NCI-H69 (cell line): ENCODE measurements around the gene FLYWCH1.

Experiments used
- DNase-seq: peaks from one replicate; lab custom pipeline; 2025; lab: John Stamatoyannopoulos, UW

FLYWCH1 gene

DNA sequence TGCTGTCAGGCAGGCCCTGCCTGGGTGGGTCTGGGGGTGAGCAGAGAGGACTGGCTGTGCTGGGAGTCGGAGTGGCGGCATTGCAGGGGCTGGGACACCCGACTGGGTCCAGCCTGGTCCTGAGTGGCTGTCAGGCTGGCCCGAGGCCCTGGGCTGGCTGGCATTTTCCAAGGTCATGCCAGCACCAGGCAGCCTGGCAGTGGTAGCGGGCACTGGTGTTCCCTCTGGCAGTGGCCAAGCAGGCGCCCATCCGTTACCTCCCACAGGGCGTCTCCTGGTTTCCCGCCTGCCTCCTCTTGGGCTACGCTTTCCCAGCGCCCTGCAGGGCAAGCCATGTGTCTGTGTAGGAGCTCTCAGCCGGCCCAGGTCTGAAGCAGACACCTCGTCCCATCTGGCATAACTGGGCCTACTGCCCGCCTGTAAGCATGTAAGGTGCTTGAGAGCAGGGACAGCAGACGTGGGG lies 74.2 kb downstream of the FLYWCH1 start:
- peak; percentile 97 for DNase-seq

GRCh38 chr16:2986623-2987188 lies 75.0 kb downstream of the FLYWCH1 start:
- peak; percentile 93 for DNase-seq

DNA sequence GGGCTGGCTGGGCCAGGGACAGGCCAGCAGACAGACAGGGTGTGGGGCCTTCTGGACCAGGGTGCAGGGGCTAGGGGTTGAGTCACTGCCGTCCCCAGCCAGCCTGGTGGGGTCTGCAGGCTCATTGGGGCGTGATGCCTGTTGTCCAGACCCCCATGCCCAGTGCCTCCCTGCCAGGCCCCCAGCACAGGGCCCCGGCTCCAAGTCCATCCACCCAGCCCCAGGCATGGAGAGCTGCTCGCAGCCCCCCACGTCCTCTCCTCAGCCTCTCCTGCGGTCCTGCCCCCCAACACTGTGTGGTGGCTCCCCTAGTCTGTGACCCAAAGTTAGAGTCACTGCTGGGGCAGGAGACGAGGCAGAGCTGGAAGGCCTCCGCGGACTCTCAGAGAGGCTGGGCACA lies 75.6 kb downstream of the FLYWCH1 start:
- no peak for DNase-seq

DNA sequence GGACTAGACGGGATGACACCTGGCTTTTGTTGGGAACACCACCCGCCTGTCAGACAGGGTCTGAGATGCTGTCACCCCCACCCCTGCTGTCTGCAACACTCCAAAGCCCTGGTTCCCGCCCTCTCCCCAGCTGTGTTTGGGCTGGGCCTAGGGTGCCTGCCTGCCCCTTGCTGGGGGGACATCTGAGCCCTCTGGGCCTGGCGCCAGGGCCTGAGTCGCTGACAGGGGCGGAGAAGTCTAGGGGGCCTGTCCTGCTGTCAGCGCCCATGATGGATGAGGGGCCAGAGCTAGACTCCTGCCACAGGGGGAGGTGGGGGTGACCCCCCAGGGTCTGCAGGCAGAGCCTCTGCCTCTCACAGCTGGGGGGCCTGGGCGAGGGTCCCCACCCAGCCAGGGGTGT lies 76.1 kb downstream of the FLYWCH1 start:
- peak; percentile 98 for DNase-seq

GRCh38 chr16:2988590-2989099 lies 76.9 kb downstream of the FLYWCH1 start:
- DNase-seq: peak; percentile 75

DNA sequence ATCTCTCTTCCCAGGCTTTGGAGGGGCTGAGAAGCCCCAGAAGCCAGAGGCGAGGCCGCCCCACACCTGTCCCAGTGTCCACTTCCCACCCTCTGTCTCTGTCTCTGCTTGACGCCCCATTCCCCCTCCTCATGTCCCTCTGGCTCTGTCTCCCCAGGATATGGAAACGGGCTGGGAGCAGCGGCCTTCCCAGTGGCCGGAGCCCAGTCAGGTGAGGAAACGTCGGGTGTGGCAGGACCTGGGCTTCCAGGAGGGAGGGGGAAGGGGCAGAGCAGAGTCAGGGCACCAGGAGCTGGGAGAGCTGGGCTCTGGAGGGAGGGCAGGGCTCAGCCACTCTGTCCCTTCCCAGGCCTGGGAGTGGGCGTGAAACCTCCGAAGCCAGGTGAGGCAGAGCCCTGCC lies 79.2 kb downstream of the FLYWCH1 start:
- DNase-seq: no peak

- DNase-seq: no peak
Measured at GRCh38 chr16:2991566-2992261, 80.0 kb downstream of the FLYWCH1 start.

DNA sequence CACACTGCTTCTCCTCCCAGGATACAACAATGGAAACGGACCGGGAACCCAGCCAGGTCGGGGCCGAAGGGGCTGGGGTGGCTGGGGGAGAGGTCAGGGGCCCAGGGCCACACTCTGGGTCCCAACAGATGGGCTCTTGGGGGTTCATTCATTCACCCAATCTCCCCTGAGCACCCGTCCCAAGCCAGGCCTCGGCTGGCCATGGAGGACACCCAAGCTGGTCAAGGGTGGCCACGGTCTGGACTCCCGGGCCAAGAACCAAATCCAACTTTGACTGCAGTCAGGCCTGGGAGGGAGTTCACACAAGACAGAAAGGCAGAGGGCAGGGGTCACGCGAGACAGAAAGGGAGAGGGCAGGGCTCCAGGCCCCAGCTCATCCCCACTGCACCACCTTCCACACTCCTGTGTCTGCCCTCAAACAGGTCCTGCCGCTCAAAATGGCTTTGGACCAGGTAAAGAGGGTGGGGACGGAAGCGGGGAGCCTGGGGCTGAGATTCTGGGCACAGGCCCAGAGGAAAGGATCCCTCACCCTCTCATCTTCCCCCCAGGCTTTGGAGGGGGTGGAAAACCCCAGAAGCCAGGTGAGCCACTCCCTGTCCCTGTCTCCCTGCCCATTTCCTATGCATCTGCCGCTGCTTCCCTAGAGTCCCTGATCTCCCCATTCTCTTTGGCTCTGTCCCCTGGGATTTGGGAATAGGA lies 80.8 kb downstream of the FLYWCH1 start:
- DNase-seq: no peak

DNA sequence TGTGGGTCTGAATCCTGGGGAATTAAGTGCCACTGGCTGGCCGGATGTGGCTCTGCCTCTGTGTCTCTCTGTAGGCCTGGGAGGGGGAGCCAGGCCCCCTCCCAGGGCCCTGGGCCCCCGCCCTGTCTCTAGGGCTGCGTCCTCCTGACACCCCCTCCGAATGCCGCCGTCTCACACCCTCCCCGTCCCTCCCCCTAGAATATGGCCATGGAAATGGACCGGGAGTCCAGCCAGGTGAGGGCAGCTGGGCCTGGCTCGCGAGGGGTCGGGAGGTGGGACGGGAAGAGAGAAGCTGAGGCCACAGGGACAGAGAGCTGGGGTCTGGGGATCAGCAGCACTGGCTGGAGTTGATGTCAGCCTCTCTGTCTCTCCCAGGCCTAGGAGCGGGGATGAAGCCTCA lies 84.6 kb downstream of the FLYWCH1 start:
- DNase-seq: no peak

- DNase-seq: no peak
Measured at GRCh38 chr16:2999929-3000328, 88.2 kb downstream of the FLYWCH1 start.

DNA sequence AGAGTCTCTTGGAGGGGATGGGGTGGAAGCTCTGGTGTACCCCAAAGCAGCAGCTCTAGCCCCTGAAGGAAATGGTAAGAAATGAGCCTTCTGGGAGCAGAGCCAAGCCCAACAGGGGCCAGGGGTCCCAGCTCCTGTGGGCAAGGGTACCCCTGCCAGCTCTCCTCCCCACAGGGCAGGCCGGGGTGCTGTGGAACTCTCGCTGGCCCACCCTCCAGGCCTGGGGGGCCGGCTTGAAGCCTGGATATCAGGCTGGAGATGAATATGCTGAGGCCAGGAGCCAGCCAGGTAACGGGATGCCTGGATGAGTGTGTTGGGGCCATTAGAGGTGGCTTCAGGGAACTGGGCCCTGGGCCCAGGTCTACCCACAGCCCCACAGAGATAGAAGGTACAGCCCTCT lies 88.8 kb downstream of the FLYWCH1 start:
- no peak for DNase-seq
